ENCODE data around the gene KSR1. TPM values are rescaled to one million over a fixed set of nuclear protein-coding genes. Genes with fewer than 3 reads are reported as not detected.

The KSR1 gene
- total and polyA plus RNA-seq, 9 of the 15 experiments (the other 6 are each of a cell fraction or from before 2014, with no cell fraction given) = 1.4 to 51.7 (median 18.4) TPM

DNA sequence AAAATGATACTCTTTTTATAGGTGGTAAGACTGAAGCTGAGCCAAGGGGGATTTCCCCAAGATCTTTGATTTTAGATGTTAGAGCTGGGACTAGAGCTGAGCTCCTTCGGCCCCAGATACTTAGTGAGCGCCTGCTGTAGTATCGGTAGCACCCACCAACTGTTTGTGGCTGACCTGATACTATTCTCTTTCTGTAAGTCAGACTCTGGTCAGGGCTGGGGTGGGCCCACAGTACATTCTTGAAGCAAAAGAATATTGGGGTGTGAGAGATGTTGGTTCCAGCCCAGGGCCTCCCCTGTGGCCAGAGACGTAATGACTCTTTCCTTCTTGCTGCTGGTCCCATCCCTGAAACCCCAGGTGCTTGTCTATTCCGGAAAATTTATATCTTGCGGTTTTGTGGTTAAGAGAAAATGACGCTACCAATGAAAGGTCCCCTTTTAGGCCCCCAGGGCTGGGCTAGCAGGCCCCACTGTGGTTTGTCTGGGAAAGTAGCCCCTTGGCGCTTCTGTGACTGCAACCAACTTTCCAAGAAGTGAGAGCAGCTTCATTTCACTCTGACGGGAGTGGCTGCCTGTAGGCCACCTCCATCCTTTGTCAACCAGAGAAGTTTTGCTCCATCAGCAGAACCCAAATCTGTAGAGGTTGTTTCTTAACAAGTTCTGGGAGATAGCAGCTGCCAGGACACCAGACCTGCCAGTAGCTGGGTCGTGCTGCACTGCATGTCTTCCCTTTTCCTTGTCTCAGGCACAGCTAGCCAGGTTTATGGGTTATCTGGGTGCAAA lies 88.3 kb downstream of the KSR1 start (continued):
- TF ChIP-seq, protein P1, sequence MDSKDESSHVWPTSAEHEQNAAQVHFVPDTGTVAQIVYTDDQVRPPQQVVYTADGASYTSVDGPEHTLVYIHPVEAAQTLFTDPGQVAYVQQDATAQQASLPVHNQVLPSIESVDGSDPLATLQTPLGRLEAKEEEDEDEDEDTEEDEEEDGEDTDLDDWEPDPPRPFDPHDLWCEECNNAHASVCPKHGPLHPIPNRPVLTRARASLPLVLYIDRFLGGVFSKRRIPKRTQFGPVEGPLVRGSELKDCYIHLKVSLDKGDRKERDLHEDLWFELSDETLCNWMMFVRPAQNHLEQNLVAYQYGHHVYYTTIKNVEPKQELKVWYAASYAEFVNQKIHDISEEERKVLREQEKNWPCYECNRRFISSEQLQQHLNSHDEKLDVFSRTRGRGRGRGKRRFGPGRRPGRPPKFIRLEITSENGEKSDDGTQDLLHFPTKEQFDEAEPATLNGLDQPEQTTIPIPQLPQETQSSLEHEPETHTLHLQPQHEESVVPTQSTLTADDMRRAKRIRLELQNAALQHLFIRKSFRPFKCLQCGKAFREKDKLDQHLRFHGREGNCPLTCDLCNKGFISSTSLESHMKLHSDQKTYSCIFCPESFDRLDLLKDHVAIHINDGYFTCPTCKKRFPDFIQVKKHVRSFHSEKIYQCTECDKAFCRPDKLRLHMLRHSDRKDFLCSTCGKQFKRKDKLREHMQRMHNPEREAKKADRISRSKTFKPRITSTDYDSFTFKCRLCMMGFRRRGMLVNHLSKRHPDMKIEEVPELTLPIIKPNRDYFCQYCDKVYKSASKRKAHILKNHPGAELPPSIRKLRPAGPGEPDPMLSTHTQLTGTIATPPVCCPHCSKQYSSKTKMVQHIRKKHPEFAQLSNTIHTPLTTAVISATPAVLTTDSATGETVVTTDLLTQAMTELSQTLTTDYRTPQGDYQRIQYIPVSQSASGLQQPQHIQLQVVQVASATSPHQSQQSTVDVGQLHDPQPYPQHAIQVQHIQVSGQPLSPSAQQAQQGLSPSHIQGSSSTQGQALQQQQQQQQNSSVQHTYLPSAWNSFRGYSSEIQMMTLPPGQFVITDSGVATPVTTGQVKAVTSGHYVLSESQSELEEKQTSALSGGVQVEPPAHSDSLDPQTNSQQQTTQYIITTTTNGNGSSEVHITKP (IDR thresholded peaks at IDR 0.05; ENCODE audit: partially characterized antibody) = peak; percentile 90
- TF ChIP-seq, protein P2, sequence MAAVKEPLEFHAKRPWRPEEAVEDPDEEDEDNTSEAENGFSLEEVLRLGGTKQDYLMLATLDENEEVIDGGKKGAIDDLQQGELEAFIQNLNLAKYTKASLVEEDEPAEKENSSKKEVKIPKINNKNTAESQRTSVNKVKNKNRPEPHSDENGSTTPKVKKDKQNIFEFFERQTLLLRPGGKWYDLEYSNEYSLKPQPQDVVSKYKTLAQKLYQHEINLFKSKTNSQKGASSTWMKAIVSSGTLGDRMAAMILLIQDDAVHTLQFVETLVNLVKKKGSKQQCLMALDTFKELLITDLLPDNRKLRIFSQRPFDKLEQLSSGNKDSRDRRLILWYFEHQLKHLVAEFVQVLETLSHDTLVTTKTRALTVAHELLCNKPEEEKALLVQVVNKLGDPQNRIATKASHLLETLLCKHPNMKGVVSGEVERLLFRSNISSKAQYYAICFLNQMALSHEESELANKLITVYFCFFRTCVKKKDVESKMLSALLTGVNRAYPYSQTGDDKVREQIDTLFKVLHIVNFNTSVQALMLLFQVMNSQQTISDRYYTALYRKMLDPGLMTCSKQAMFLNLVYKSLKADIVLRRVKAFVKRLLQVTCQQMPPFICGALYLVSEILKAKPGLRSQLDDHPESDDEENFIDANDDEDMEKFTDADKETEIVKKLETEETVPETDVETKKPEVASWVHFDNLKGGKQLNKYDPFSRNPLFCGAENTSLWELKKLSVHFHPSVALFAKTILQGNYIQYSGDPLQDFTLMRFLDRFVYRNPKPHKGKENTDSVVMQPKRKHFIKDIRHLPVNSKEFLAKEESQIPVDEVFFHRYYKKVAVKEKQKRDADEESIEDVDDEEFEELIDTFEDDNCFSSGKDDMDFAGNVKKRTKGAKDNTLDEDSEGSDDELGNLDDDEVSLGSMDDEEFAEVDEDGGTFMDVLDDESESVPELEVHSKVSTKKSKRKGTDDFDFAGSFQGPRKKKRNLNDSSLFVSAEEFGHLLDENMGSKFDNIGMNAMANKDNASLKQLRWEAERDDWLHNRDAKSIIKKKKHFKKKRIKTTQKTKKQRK (IDR thresholded peaks at IDR 0.05; ENCODE audit: borderline replicate concordance, low read depth, low read length) = no peak
- TF ChIP-seq ESRRA (IDR thresholded peaks at IDR 0.05; ENCODE audit: borderline replicate concordance, low read depth) = peak; percentile 100; the same call in 1 of the 2 replicates
- peak; percentile 85 for TF ChIP-seq C11orf30 (IDR thresholded peaks at IDR 0.05; ENCODE audit: low read depth)
- TF ChIP-seq, protein P3, sequence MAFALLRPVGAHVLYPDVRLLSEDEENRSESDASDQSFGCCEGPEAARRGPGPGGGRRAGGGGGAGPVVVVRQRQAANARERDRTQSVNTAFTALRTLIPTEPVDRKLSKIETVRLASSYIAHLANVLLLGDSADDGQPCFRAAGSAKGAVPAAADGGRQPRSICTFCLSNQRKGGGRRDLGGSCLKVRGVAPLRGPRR (CRISPR knock-in tag; IDR thresholded peaks at IDR 0.05) = no peak
- peak; percentile 75 for TF ChIP-seq KLF16 (IDR thresholded peaks at IDR 0.05)
- TF ChIP-seq, protein P4, sequence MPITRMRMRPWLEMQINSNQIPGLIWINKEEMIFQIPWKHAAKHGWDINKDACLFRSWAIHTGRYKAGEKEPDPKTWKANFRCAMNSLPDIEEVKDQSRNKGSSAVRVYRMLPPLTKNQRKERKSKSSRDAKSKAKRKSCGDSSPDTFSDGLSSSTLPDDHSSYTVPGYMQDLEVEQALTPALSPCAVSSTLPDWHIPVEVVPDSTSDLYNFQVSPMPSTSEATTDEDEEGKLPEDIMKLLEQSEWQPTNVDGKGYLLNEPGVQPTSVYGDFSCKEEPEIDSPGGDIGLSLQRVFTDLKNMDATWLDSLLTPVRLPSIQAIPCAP (CRISPR knock-in tag; IDR thresholded peaks at IDR 0.05; ENCODE audit: borderline replicate concordance) = no peak
- TF ChIP-seq HCFC1 (IDR thresholded peaks at IDR 0.05; ENCODE audit: low read depth, low read length) = no peak
- peak; percentile 59 for TF ChIP-seq CREM (IDR thresholded peaks at IDR 0.05; ENCODE audit: low read depth)
- no peak for TF ChIP-seq SRSF3 (IDR thresholded peaks at IDR 0.05; ENCODE audit: insufficient read depth, low read length)
- no peak for TF ChIP-seq ZNF384 (IDR thresholded peaks at IDR 0.05; ENCODE audit: low read depth, low read length)
- peak; percentile 80; the same call in 1 of the 2 replicates for TF ChIP-seq SMARCE1 (IDR thresholded peaks at IDR 0.05)
- TF ChIP-seq, protein P5, sequence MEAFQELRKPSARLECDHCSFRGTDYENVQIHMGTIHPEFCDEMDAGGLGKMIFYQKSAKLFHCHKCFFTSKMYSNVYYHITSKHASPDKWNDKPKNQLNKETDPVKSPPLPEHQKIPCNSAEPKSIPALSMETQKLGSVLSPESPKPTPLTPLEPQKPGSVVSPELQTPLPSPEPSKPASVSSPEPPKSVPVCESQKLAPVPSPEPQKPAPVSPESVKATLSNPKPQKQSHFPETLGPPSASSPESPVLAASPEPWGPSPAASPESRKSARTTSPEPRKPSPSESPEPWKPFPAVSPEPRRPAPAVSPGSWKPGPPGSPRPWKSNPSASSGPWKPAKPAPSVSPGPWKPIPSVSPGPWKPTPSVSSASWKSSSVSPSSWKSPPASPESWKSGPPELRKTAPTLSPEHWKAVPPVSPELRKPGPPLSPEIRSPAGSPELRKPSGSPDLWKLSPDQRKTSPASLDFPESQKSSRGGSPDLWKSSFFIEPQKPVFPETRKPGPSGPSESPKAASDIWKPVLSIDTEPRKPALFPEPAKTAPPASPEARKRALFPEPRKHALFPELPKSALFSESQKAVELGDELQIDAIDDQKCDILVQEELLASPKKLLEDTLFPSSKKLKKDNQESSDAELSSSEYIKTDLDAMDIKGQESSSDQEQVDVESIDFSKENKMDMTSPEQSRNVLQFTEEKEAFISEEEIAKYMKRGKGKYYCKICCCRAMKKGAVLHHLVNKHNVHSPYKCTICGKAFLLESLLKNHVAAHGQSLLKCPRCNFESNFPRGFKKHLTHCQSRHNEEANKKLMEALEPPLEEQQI (IDR thresholded peaks at IDR 0.05) = no peak
